BJ (cell line): ENCODE measurements around the gene ITM2B. TPM values are rescaled to one million over a fixed set of nuclear protein-coding genes. Genes with fewer than 3 reads are reported as not detected.
"Not testable (repeated sequence)": the region's sequence is repeated elsewhere in the genome, so short reads cannot be mapped to it uniquely, and the experiment has no call there.

Experiments used
- CTCF ChIA-PET: fragments of 350-600 bp; formaldehyde crosslinking; extraction: SDS; loops from one replicate; lab custom pipeline; 2021; ENCODE audit warnings: antibody characterized with exemption, inconsistent platforms; lab: Yijun Ruan, JAX
- POLR2A ChIA-PET: fragments of 300-600 bp; sonication (Branson Sonifier 250); formaldehyde crosslinking; extraction: SDS; loops from one replicate; lab custom pipeline; 2021; ENCODE audit warnings: antibody characterized with exemption; lab: Charles Lee
- DNase-seq: peaks from one replicate; pipeline ENCODE4 v3.0.0-alpha.2; 2011; ENCODE audit warnings: low read depth
- H3K27me3 ChIP-seq: 2 replicates; pipeline ENCODE4 v1.6.0; 2011; ENCODE audit warnings: low read length; ENCODE audit not compliant: control insufficient read depth, insufficient read depth
- H3K36me3 ChIP-seq: 2 replicates; pipeline ENCODE4 v1.5.1; 2011; ENCODE audit warnings: low read length; ENCODE audit not compliant: control insufficient read depth, insufficient read depth
- H3K4me3 ChIP-seq: 2 replicates; pipeline ENCODE4 v1.5.1; 2011; ENCODE audit warnings: low read depth, mild to moderate bottlenecking, control low read depth, low read length
- polyA plus RNA-seq: library from polyadenylated mRNA; depleted of rRNA; stranded (reverse); fragments of >200 nt; gene quantifications from 2 replicates; pipeline ENCODE4 v1.2.3, GENCODE V29; 2011
- TF ChIP-seq, protein P1 (sequence below): IDR thresholded peaks from 2 replicates; pipeline ENCODE4 v1.5.1; 2011; ENCODE audit warnings: low read depth, mild to moderate bottlenecking, control low read depth, inconsistent platforms, low read length, moderate library complexity; ENCODE audit not compliant: insufficient read depth

ITM2B gene
- polyA plus RNA-seq, 1 experiment, result 173 TPM

DNA sequence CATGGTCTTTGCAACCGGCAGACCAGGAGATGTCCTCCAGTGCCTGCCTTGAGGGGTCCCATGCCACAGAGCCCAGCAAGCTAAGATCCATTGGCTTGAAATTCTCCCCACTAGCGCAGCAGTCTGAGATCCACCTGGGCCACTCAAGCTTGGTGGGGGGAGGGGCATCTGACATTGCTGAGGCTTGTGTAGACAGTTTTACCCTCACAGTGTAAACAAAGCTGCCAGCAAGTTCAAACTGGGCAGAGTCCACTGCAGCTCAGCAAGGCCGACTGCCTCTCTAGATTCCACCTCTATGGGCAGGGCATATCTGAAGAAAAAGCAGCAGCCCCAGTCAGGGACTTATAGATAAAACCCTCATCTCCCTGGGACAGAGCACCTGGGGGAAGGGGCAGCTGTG is 32.0 kb upstream of the ITM2B start:
- no peak for DNase-seq
- Histone ChIP-seq H3K36me3 (no peaks in the 10 kb centered on the region), H3K4me3 (no peak overlapping the region), H3K27me3 (no peaks in the 10 kb centered on the region; the same call in none of the 2 replicates)
- ChIA-PET CTCF (no interaction called here), POLR2A (no interaction called here)
- TF ChIP-seq, protein P1, sequence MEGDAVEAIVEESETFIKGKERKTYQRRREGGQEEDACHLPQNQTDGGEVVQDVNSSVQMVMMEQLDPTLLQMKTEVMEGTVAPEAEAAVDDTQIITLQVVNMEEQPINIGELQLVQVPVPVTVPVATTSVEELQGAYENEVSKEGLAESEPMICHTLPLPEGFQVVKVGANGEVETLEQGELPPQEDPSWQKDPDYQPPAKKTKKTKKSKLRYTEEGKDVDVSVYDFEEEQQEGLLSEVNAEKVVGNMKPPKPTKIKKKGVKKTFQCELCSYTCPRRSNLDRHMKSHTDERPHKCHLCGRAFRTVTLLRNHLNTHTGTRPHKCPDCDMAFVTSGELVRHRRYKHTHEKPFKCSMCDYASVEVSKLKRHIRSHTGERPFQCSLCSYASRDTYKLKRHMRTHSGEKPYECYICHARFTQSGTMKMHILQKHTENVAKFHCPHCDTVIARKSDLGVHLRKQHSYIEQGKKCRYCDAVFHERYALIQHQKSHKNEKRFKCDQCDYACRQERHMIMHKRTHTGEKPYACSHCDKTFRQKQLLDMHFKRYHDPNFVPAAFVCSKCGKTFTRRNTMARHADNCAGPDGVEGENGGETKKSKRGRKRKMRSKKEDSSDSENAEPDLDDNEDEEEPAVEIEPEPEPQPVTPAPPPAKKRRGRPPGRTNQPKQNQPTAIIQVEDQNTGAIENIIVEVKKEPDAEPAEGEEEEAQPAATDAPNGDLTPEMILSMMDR, result no peak

DNA sequence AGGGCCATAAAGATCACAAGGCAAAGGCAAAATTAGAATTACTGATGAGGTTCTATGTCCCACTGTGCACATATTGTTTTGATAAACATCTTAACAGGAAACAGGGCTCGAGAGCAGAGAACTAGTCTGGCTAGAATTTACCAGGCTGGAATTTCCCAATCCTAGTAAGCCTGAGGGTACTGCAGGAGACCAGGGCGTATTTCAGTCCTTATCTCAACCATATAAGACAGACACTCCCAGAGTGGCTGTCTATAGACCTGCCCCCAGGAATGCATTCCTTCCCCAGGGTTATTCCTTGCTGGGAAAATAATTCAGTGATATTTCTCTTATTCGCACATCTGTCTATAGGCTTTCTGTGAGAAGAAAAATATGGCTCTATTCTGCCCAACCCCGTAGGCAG is 25.8 kb upstream of the ITM2B start:
- DNase-seq, H3K27me3 ChIP-seq, CTCF ChIA-PET, H3K4me3 ChIP-seq, POLR2A ChIA-PET, H3K36me3 ChIP-seq: not testable (repeated sequence)

DNA sequence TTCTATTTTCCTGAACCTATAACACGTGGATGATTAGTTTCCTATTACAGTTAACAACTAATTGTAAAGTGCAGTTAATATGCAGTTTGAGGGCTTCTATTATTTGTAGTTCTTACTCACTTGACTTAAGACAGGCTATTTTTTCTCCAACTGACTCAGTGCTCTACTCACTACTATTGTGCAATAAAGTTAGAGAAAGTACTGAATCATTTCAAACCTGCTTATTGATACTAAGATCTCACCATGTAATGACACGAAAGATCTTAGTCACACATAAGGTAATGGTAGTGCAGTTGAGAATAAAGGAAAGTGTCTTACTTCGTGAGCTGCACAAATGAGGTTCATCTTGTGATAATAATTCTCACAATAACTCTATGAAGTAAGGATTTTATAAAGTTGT is 22.8 kb upstream of the ITM2B start:
- peak; percentile 49 for DNase-seq
- CTCF ChIA-PET, result interaction anchor here (1.5 kb wide), 1 partner anchor 11 kb away, joined by 3 read pairs; no protein-coding TSS in a partner anchor
- TF ChIP-seq, protein P1, result no peak
- H3K4me3 ChIP-seq, result no peak overlapping the region
- no peaks in the 10 kb centered on the region for H3K36me3 ChIP-seq
- POLR2A ChIA-PET, result no interaction called here
- no peaks in the 10 kb centered on the region for H3K27me3 ChIP-seq

DNA sequence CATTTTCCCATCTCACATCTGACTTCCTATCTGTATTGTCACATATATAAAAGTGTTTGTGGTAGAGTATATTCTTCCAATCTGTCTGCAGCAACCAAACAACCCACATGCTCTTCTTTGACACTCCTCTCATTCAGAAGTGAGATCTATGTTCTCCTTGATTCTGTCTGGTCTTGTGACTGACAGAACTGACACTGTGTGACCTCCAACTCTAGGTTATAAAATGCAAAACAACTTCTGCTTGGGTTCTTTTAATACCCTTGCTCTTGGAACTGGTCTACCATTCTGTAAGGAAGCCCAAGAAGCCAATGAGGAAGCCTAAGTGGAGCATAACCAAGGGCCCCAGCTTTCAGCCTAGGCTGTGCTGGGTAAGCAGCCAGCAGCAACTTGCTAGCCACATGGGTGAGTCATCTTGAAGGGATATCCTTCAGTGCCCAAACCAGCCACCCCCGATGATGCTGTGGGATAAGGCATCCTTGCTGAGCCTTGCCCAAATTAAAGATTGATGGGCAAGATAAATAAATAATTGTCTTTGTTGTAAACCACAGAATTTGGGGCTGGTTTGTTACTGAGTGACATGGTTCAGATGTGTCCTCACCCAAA is 18.4 kb upstream of the ITM2B start:
- ChIA-PET CTCF (no interaction called here), POLR2A (no interaction called here)
- Histone ChIP-seq H3K36me3 (no peaks in the 10 kb centered on the region), H3K27me3 (no peaks in the 10 kb centered on the region), H3K4me3 (no peak overlapping the region)
- no peak for DNase-seq
- TF ChIP-seq, protein P1, result no peak

DNA sequence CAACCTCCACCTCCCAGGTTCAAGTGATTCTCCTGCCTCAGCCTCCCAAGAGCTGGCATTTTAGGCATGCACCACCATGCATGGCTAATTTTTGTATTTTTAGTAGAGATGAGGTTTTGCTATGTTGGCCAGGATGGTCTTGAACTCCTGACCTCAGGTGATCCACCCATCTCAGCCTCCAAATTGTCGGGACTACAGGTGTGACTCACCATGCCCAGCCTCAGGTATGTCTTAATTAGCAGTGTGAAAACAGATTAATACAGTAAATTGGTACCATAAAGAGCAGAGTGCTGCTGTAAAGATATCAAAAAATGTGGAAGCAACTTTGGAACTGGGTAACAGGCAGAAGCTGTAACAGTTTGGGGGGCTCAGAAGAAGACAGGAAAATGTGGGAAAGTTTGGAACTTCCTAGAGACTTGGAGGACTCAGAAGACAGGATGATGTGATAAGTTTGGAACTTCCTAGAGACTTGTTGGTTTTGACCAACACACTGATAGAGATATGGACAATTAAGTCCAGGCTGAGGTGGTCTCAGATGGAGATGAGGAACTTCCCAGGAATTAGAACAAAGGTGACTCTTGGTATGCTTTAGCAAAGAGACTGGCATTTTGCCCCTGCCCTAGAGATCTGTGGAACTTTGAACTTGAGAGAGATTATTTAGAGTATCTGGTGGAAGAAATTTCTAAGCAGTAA is 17.3 kb upstream of the ITM2B start:
- H3K27me3 ChIP-seq, DNase-seq, H3K36me3 ChIP-seq, CTCF ChIA-PET, H3K4me3 ChIP-seq, POLR2A ChIA-PET: not testable (repeated sequence)

DNA sequence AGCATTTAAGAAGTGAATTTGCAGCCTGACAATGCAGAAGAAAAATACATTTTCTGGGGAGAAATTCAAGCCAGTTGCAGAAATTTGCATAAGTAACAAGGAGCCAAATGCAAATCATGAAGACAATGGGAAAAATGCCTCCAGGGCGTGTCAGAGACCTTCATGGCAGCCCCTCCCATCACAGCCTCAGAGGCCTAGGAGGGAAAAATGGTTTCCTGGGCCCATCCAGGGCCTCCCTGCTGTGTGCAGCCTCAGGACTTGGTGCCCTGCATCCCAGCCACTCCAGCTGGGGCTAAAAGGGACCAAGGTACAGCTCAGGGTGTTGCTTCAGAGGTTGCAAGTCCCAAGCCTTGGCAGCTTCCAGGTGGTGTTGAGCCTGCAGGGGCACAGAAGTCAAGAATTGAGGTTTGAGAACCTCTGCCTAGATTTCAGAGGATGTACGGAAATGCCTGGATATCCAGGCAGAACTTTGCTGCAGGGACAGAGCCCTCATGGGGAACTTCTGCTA is 16.7 kb upstream of the ITM2B start:
- POLR2A ChIA-PET, result no interaction called here
- Histone ChIP-seq H3K4me3 (no peak overlapping the region), H3K36me3 (no peaks in the 10 kb centered on the region), H3K27me3 (no peaks in the 10 kb centered on the region)
- TF ChIP-seq, protein P1, result no peak
- no peak for DNase-seq
- CTCF ChIA-PET, result no interaction called here
